ENCODE measurements around the gene BET1. TPM values are rescaled to one million over a fixed set of nuclear protein-coding genes. Genes with fewer than 3 reads are reported as not detected.

BET1 gene
- total and polyA plus RNA-seq, 12 donors = 18.6 to 91.3 (median 37.9) TPM

GRCh38 chr7:93964262-93964661 is 39.9 kb downstream of the BET1 start:
- TF ChIP-seq CTCF (IDR thresholded peaks at IDR 0.05) (no peak), POLR2A (IDR thresholded peaks at IDR 0.05) (no peak)
- DNase-seq = no peak
- Histone ChIP-seq H3K9me3 (replicated peaks in 1 of 3) (no peaks in the 10 kb centered on the region), H3K27ac (no peak overlapping the region), H3K27me3 (no peaks in the 10 kb centered on the region), H3K4me3 (no peak overlapping the region), H3K4me1 (replicated peaks in 1 of 2) (no peaks in the 10 kb centered on the region), H3K36me3 (replicated peaks in 1 of 2) (no peaks in the 10 kb centered on the region)
- intact Hi-C loops (cut with DNase I) = no loop called here
- WGBS, 4 donors = 91 to 95% (median 94%) methylated on average over 5 of the region's 5 CpGs

DNA sequence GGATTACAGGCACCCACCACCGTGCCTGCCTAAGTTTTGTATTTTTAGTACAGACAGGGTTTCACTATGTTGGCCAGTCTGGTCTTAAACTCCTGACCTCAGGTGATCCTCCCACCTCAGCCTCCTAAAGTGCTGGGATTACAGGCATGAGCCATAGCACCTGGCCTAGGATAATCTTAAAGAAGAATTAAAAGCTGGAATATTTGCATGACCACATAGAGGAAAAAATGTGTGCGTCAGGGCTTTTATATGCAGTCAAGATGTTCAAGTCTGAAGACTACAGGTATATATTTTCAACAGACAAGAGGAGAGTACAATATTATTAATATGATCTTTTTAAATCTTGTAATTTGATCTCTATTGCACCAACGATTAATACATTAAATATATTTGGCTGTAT is 43.2 kb downstream of the BET1 start:
- WGBS, 4 donors = 85 to 95% (median 93%) methylated on average over 3 of the region's 3 CpGs
- Histone ChIP-seq H3K4me3 (no peak overlapping the region), H3K27ac (no peak overlapping the region), H3K27me3 (no peaks in the 10 kb centered on the region), H3K9me3 (replicated peaks in 1 of 3) (no peaks in the 10 kb centered on the region), H3K36me3 (replicated peaks in 1 of 2) (no peaks in the 10 kb centered on the region), H3K4me1 (replicated peaks in 1 of 2) (no peaks in the 10 kb centered on the region)
- DNase-seq = no peak
- TF ChIP-seq CTCF (IDR thresholded peaks at IDR 0.05) (no peak), POLR2A (IDR thresholded peaks at IDR 0.05) (no peak)
- intact Hi-C loops (cut with DNase I) = no loop called here

- 84 to 90% (median 86%) methylated on average over 3 of the region's 3 CpGs for WGBS, 4 donors
- DNase-seq = no peak
- intact Hi-C loops (cut with DNase I) = no loop called here
- Histone ChIP-seq H3K36me3 (replicated peaks in 1 of 2) (no peaks in the 10 kb centered on the region), H3K27ac (no peak overlapping the region), H3K27me3 (no peaks in the 10 kb centered on the region), H3K9me3 (replicated peaks in 1 of 3) (no peaks in the 10 kb centered on the region), H3K4me1 (replicated peaks in 1 of 2) (no peaks in the 10 kb centered on the region), H3K4me3 (no peak overlapping the region)
- TF ChIP-seq POLR2A (IDR thresholded peaks at IDR 0.05) = no peak
- no peak for TF ChIP-seq CTCF (IDR thresholded peaks at IDR 0.05)
Observed at GRCh38 chr7:93958651-93959050, 45.5 kb downstream of the BET1 start.

GRCh38 chr7:93958216-93958615 is 45.9 kb downstream of the BET1 start:
- TF ChIP-seq CTCF (IDR thresholded peaks at IDR 0.05) (no peak), POLR2A (IDR thresholded peaks at IDR 0.05) (no peak)
- Histone ChIP-seq H3K4me1 (replicated peaks in 1 of 2) (no peaks in the 10 kb centered on the region), H3K27me3 (no peaks in the 10 kb centered on the region), H3K9me3 (replicated peaks in 1 of 3) (no peaks in the 10 kb centered on the region), H3K36me3 (replicated peaks in 1 of 2) (no peaks in the 10 kb centered on the region), H3K4me3 (no peak overlapping the region), H3K27ac (no peak overlapping the region)
- no peak for DNase-seq
- 81 to 93% (median 89%) methylated on average over 3 of the region's 3 CpGs for WGBS, 4 donors
- intact Hi-C loops (cut with DNase I) = no loop called here
